H9 (cell line): ENCODE measurements around the gene FBXO41. TPM values are rescaled to one million over a fixed set of nuclear protein-coding genes. Genes with fewer than 3 reads are reported as not detected.

Source experiments
- DNase-seq: peaks from one replicate; pipeline ENCODE4 v3.0.0-alpha.2; 2017
- H2AFZ ChIP-seq: one replicate; pipeline ENCODE4 v1.6.1; 2013; ENCODE audit warnings: mild to moderate bottlenecking, low read length, control low read depth, moderate library complexity
- H2AK5ac ChIP-seq: 2 replicates; pipeline ENCODE4 v1.6.1; 2013; ENCODE audit warnings: low read length, control low read depth, mixed read lengths; ENCODE audit not compliant: insufficient read length
- H2BK120ac ChIP-seq: one replicate; pipeline ENCODE4 v1.6.1; 2013; ENCODE audit warnings: low read depth, mild to moderate bottlenecking, low read length, control low read depth, inconsistent platforms; ENCODE audit not compliant: poor library complexity, severe bottlenecking
- H2BK12ac ChIP-seq: 2 replicates; pipeline ENCODE4 v1.6.1; 2013; ENCODE audit warnings: low read length, control low read depth, mixed read lengths, low read depth; ENCODE audit not compliant: insufficient read length
- H2BK15ac ChIP-seq: 2 replicates; pipeline ENCODE4 v1.6.1; 2013; ENCODE audit warnings: low read depth, low read length, control low read depth
- H2BK20ac ChIP-seq: one replicate; pipeline ENCODE4 v1.6.1; 2013; ENCODE audit warnings: low read depth, mild to moderate bottlenecking, low read length, control low read depth, inconsistent platforms; ENCODE audit not compliant: poor library complexity, severe bottlenecking
- H2BK5ac ChIP-seq: 2 replicates; pipeline ENCODE4 v1.6.1; 2013; ENCODE audit warnings: low read length, control low read depth, mixed read lengths; ENCODE audit not compliant: insufficient read length
- H3K14ac ChIP-seq: 2 replicates; pipeline ENCODE4 v1.6.1; 2013; ENCODE audit warnings: low read length, control low read depth; ENCODE audit not compliant: insufficient read depth
- H3K18ac ChIP-seq: 2 replicates; pipeline ENCODE4 v1.6.1; 2013; ENCODE audit warnings: low read depth, mild to moderate bottlenecking, mixed read lengths, low read length, control low read depth; ENCODE audit not compliant: insufficient read length
- H3K23ac ChIP-seq: 2 replicates; pipeline ENCODE4 v1.6.1; 2013; ENCODE audit warnings: low read length, control low read depth, mixed read lengths, low read depth; ENCODE audit not compliant: insufficient read length
- H3K23me2 ChIP-seq: 2 replicates; pipeline ENCODE4 v1.6.1; 2013; ENCODE audit warnings: low read depth, mild to moderate bottlenecking, mixed read lengths, low read length, control low read depth; ENCODE audit not compliant: insufficient read length, poor library complexity, severe bottlenecking
- H3K27ac ChIP-seq: 2 replicates; pipeline ENCODE4 v1.5.1; 2013; ENCODE audit warnings: low read length, control low read depth, mixed read lengths, low read depth; ENCODE audit not compliant: insufficient read length
- H3K27me3 ChIP-seq: 2 replicates; pipeline ENCODE4 v1.6.1; 2013; ENCODE audit warnings: low read length, control low read depth, inconsistent platforms; ENCODE audit not compliant: insufficient read depth
- H3K4ac ChIP-seq: 2 replicates; pipeline ENCODE4 v1.6.1; 2013; ENCODE audit warnings: low read depth, mild to moderate bottlenecking, control low read depth, inconsistent platforms, low read length, moderate library complexity
- H3K4me1 ChIP-seq: 2 replicates; pipeline ENCODE4 v1.6.1; 2013; ENCODE audit warnings: low read length, control low read depth, inconsistent platforms; ENCODE audit not compliant: insufficient read depth
- H3K4me2 ChIP-seq: 2 replicates; pipeline ENCODE4 v1.6.1; 2013; ENCODE audit warnings: low read length, control low read depth, mixed read lengths; ENCODE audit not compliant: insufficient read length, insufficient read depth
- H3K56ac ChIP-seq: 2 replicates; pipeline ENCODE4 v1.6.1; 2013; ENCODE audit warnings: low read depth, mild to moderate bottlenecking, mixed read lengths, low read length, control low read depth; ENCODE audit not compliant: insufficient read length
- H3K79me1 ChIP-seq: 2 replicates; pipeline ENCODE4 v1.6.1; 2013; ENCODE audit warnings: low read depth, mild to moderate bottlenecking, moderate library complexity, low read length, control low read depth, inconsistent platforms; ENCODE audit not compliant: insufficient read depth, poor library complexity, severe bottlenecking
- H3K79me2 ChIP-seq: 2 replicates; pipeline ENCODE4 v1.6.1; 2013; ENCODE audit warnings: low read length, control low read depth, inconsistent platforms; ENCODE audit not compliant: insufficient read depth
- H3K9ac ChIP-seq: 2 replicates; pipeline ENCODE4 v1.6.1; 2013; ENCODE audit warnings: low read length, control low read depth, mixed read lengths; ENCODE audit not compliant: insufficient read length; ENCODE audit errors: extremely low read depth
- H3K9me3 ChIP-seq: one replicate; pipeline ENCODE4 v1.6.1; 2013; ENCODE audit warnings: low read depth, low read length, inconsistent platforms; ENCODE audit not compliant: control insufficient read depth
- H3T11ph ChIP-seq: one replicate; pipeline ENCODE4 v1.6.1; 2013; ENCODE audit warnings: mild to moderate bottlenecking, low read length, control low read depth, inconsistent platforms
- H4K20me1 ChIP-seq: one replicate; pipeline ENCODE4 v1.6.1; 2013; ENCODE audit not compliant: control insufficient read depth, insufficient read length, insufficient read depth
- H4K5ac ChIP-seq: 2 replicates; pipeline ENCODE4 v1.6.1; 2013; ENCODE audit warnings: low read depth, mild to moderate bottlenecking, mixed read lengths, low read length, control low read depth; ENCODE audit not compliant: insufficient read length
- H4K8ac ChIP-seq: replicated peaks from 2 replicates; pipeline ENCODE4 v1.6.1; 2013; ENCODE audit warnings: low read length, control low read depth, mixed read lengths, low read depth; ENCODE audit not compliant: insufficient read length
- H4K91ac ChIP-seq: 2 replicates; pipeline ENCODE4 v1.6.1; 2013; ENCODE audit warnings: low read depth, mild to moderate bottlenecking, moderate library complexity, mixed read lengths, low read length, control low read depth; ENCODE audit not compliant: insufficient read length
- H3K27ac Mint-ChIP-seq, 3 experiments: 2 replicates in 2 of 3; 3 replicates in 1 of 3; pipeline ENCODE4 v1.8.0; 2020 to 2021; ENCODE audit warnings: mixed read lengths in 3 of 3, mild to moderate bottlenecking in 1 of 3, moderate library complexity in 1 of 3
- H3K27me3 Mint-ChIP-seq: 2 replicates; pipeline ENCODE4 v1.8.0; 2021; ENCODE audit warnings: low read depth, mild to moderate bottlenecking, moderate library complexity, mixed read lengths
- H3K36me3 Mint-ChIP-seq, 3 experiments: 2 replicates in 2 of 3; 3 replicates in 1 of 3; pipeline ENCODE4 v1.8.0; 2020 to 2021; ENCODE audit warnings: low read depth in 3 of 3, mixed read lengths in 3 of 3; ENCODE audit not compliant: insufficient read depth in 1 of 3
- H3K4me1 Mint-ChIP-seq, 2 experiments: 2 replicates each; pipeline ENCODE4 v1.8.0; 2020; ENCODE audit warnings: mixed read lengths in 2 of 2
- H3K4me3 Mint-ChIP-seq, 2 experiments: 2 replicates in 1 of 2; 3 replicates in 1 of 2; pipeline ENCODE4 v1.8.0; 2020 to 2021; ENCODE audit warnings: mild to moderate bottlenecking in 2 of 2, mixed read lengths in 2 of 2, moderate library complexity in 1 of 2
- H3K9me3 Mint-ChIP-seq, 2 experiments: 2 replicates in 1 of 2; 3 replicates in 1 of 2; pipeline ENCODE4 v1.8.0; 2020; ENCODE audit warnings: mild to moderate bottlenecking in 2 of 2, mixed read lengths in 2 of 2, moderate library complexity in 1 of 2
- WGBS: extraction: QIAGEN DNeasy Blood & Tissue Kit; methylation state at CpG from one replicate; pipeline ENCODE4 v1.1.7; 2013; ENCODE audit warnings: missing lambda C conversion rate, low lambda C conversion rate, mixed read lengths; ENCODE audit not compliant: insufficient read length; ENCODE audit errors: extremely low coverage; 5-methylcytosine and 5-hydroxymethylcytosine counted together
- total RNA-seq: library from RNA; stranded (reverse); gene quantifications from 2 replicates; pipeline ENCODE4 v1.2.1, GENCODE V29; 2021
- TF ChIP-seq, protein P1 (sequence below): fragments of 200-600 bp; sonication (generic); conservative IDR thresholded peaks from 3 replicates; pipeline ENCODE4 v1.8.0; 2021; ENCODE audit warnings: antibody characterized with exemption, mild to moderate bottlenecking

The FBXO41 gene
- total RNA-seq, 1 experiment from 2014 or later = 16.2 TPM

DNA sequence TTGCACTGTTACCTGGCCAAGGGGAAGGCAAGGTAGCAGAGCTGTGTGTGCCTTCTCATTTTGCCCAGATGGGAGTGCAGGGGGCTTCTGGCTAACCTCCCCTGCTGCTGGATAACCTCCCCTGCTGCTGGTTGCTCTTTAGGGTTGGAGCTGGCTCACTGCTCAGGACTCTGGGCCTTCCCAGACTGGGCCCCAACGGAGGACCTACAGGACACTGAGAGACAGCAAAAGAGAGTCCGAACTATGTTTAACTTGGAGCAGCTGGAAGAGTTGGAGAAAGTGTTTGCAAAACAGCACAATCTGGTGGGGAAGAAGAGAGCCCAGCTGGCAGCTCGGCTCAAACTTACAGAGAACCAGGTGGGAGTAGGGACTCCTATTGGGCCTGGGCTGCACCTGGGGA, 76.0 kb downstream of the FBXO41 start:
- no peak overlapping the region for H3K14ac ChIP-seq
- DNase-seq = no peak
- H3K79me1 ChIP-seq = no peaks in the 10 kb centered on the region
- no peak overlapping the region for H4K5ac ChIP-seq
- H3K4ac ChIP-seq = no peak overlapping the region
- no peak overlapping the region for H3K4me3 Mint-ChIP-seq
- no peaks in the 10 kb centered on the region for H3K4me1 ChIP-seq
- no peak overlapping the region for H3T11ph ChIP-seq
- H4K91ac ChIP-seq = no peak overlapping the region
- no peak overlapping the region for H2BK20ac ChIP-seq
- H3K9me3 ChIP-seq = no peaks in the 10 kb centered on the region
- H3K18ac ChIP-seq = no peak overlapping the region
- H3K27ac ChIP-seq = no peak overlapping the region
- no peak overlapping the region for H2BK12ac ChIP-seq
- no peak overlapping the region for H2AK5ac ChIP-seq
- peaks cover 4 to 14% of the 10 kb centered on the region in 2 experiments for H3K4me1 Mint-ChIP-seq
- no peaks in the 10 kb centered on the region for H4K20me1 ChIP-seq
- H3K79me2 ChIP-seq = no peaks in the 10 kb centered on the region
- no peak overlapping the region for H2BK5ac ChIP-seq
- peaks cover 3% of the 10 kb centered on the region for H3K23me2 ChIP-seq
- H3K56ac ChIP-seq = no peak overlapping the region
- H3K27me3 ChIP-seq = peaks cover 9% of the 10 kb centered on the region; the same call in 1 of the 2 replicates
- TF ChIP-seq, protein P1, sequence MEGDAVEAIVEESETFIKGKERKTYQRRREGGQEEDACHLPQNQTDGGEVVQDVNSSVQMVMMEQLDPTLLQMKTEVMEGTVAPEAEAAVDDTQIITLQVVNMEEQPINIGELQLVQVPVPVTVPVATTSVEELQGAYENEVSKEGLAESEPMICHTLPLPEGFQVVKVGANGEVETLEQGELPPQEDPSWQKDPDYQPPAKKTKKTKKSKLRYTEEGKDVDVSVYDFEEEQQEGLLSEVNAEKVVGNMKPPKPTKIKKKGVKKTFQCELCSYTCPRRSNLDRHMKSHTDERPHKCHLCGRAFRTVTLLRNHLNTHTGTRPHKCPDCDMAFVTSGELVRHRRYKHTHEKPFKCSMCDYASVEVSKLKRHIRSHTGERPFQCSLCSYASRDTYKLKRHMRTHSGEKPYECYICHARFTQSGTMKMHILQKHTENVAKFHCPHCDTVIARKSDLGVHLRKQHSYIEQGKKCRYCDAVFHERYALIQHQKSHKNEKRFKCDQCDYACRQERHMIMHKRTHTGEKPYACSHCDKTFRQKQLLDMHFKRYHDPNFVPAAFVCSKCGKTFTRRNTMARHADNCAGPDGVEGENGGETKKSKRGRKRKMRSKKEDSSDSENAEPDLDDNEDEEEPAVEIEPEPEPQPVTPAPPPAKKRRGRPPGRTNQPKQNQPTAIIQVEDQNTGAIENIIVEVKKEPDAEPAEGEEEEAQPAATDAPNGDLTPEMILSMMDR = no peak
- H2AFZ ChIP-seq = no peak overlapping the region
- no peak overlapping the region for H2BK120ac ChIP-seq
- H4K8ac ChIP-seq = no peak overlapping the region
- no peak overlapping the region for H3K23ac ChIP-seq
- no peak overlapping the region for H3K27ac Mint-ChIP-seq
- H3K9ac ChIP-seq = no peak overlapping the region
- peaks cover 4% of the 10 kb centered on the region in 2 experiments; a peak in 1 of 5 replicates for H3K9me3 Mint-ChIP-seq
- no CpG with 5 or more reads among the region's 3 CpGs for WGBS
- H2BK15ac ChIP-seq = no peak overlapping the region
- peaks cover 43% of the 10 kb centered on the region for H3K27me3 Mint-ChIP-seq
- no peaks in the 10 kb centered on the region; a peak in 1 of 7 replicates for H3K36me3 Mint-ChIP-seq
- H3K4me2 ChIP-seq = no peak overlapping the region
